Neutrophil (primary cell): ENCODE data around the gene SIAH3.

ENCODE experiments used
- H3K27ac ChIP-seq: fragments of 200-600 bp; sonication (generic); 2 replicates; pipeline ENCODE4 v1.5.1; 2016; ENCODE audit warnings: mild to moderate bottlenecking, moderate library complexity
- H3K27me3 ChIP-seq: fragments of 200-600 bp; sonication (generic); 2 replicates; pipeline ENCODE4 v1.6.0; 2016; ENCODE audit warnings: mild to moderate bottlenecking
- H3K36me3 ChIP-seq: fragments of 200-600 bp; sonication (generic); 2 replicates; pipeline ENCODE4 v1.5.1; 2017
- H3K4me1 ChIP-seq, 2 experiments: fragments of 200-600 bp in 1 of 2; sonication (generic) in 1 of 2; 1 replicate in 1 of 2; 2 replicates in 1 of 2; pipeline versions ENCODE4 v1.5.1 to v1.6.1; 2013 to 2016; ENCODE audit warnings: low read depth in 1 of 2, low read length in 1 of 2, mild to moderate bottlenecking in 1 of 2, moderate library complexity in 1 of 2; ENCODE audit not compliant: control insufficient read depth in 1 of 2, insufficient read depth in 1 of 2
- H3K4me3 ChIP-seq, 2 experiments: fragments of 200-600 bp in 1 of 2; sonication (generic) in 1 of 2; 1 replicate in 1 of 2; 2 replicates in 1 of 2; pipeline ENCODE4 v1.5.1; 2013 to 2016; ENCODE audit warnings: low read depth in 1 of 2, low read length in 1 of 2, mild to moderate bottlenecking in 1 of 2, moderate library complexity in 1 of 2
- H3K9me3 ChIP-seq: fragments of 200-600 bp; sonication (generic); 2 replicates; pipeline ENCODE4 v1.5.1; 2016
- TF ChIP-seq, protein P1 (sequence below): fragments of 200-600 bp; sonication (generic); IDR thresholded peaks from 2 replicates; pipeline ENCODE4 v1.5.1; 2016; ENCODE audit warnings: antibody characterized with exemption

SIAH3 gene, protein sequence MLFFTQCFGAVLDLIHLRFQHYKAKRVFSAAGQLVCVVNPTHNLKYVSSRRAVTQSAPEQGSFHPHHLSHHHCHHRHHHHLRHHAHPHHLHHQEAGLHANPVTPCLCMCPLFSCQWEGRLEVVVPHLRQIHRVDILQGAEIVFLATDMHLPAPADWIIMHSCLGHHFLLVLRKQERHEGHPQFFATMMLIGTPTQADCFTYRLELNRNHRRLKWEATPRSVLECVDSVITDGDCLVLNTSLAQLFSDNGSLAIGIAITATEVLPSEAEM

DNA sequence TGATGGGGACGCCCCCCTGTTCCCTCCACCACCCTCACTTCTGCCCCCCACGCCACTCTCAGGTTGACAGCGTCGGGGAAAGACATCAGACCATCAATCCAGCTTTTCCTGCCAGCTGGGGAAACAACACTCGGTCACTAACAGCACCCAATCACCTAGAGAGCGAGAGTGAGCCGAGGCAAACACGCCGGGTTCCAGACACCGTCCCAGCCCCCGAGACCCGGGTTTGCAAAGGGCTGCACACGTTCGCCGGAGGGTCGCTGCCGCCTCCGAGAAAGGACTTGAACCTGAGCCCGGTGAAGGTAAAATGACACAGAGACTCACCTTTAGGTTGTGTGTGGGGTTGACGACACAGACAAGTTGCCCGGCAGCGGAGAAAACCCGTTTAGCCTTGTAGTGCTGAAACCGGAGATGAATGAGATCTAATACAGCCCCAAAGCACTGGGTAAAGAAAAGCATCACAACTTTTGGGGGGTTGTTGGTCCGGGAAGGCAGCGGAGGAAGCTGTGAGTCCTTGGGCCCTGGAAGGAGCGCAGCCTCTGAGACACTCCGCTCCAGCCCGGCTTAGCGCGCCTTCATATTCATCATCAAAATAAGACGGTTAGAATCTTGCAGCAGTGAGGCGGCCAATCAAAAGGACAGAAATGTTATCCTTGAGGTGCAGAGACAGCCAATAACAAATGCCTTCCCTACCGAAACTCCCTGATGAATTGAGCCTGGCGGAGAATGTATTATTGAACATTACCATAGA is at the start of gene SIAH3:
Gene SIAH3, minus strand, starts transcription at position 583 of the 751 bp plus-strand sequence. Its CDS starts 124 bp downstream, at position 459.
- H3K4me3 ChIP-seq = no peak within 1 kb of the TSS
- TF ChIP-seq, protein P1, sequence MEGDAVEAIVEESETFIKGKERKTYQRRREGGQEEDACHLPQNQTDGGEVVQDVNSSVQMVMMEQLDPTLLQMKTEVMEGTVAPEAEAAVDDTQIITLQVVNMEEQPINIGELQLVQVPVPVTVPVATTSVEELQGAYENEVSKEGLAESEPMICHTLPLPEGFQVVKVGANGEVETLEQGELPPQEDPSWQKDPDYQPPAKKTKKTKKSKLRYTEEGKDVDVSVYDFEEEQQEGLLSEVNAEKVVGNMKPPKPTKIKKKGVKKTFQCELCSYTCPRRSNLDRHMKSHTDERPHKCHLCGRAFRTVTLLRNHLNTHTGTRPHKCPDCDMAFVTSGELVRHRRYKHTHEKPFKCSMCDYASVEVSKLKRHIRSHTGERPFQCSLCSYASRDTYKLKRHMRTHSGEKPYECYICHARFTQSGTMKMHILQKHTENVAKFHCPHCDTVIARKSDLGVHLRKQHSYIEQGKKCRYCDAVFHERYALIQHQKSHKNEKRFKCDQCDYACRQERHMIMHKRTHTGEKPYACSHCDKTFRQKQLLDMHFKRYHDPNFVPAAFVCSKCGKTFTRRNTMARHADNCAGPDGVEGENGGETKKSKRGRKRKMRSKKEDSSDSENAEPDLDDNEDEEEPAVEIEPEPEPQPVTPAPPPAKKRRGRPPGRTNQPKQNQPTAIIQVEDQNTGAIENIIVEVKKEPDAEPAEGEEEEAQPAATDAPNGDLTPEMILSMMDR = no peak
- peaks cover 74% of the 10 kb centered on the region for H3K27me3 ChIP-seq
- no peak within 1 kb of the TSS for H3K27ac ChIP-seq
- H3K9me3 ChIP-seq = no peaks in the 10 kb centered on the region
- H3K36me3 ChIP-seq = no peaks in the 10 kb centered on the region
- peaks cover 18 to 25% of the 10 kb centered on the region in 2 experiments for H3K4me1 ChIP-seq

DNA sequence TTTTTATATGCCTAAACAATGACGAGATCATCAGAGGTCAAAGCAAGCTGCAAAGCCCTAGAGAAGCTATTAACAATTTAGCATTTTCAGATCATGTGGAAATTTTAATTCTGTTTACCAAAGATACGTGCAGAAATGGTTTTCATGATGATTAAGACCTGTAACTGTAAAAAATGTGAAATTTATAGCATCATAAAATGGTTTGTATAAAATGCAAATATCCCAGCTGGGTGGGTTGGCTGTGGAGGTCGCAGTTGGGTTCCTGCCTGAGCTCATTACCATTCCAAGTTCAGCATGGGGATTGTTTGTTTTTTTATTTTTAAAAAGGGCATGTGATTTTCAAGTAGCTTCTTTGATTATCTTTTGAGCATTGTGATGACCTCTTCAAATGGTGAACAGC is 47.9 kb upstream of the SIAH3 start:
- Histone ChIP-seq H3K4me1 (no peaks in the 10 kb centered on the region), H3K36me3 (no peaks in the 10 kb centered on the region), H3K27ac (no peak overlapping the region), H3K27me3 (no peaks in the 10 kb centered on the region), H3K4me3 (no peak overlapping the region), H3K9me3 (no peaks in the 10 kb centered on the region)
- TF ChIP-seq, protein P1 = no peak

DNA sequence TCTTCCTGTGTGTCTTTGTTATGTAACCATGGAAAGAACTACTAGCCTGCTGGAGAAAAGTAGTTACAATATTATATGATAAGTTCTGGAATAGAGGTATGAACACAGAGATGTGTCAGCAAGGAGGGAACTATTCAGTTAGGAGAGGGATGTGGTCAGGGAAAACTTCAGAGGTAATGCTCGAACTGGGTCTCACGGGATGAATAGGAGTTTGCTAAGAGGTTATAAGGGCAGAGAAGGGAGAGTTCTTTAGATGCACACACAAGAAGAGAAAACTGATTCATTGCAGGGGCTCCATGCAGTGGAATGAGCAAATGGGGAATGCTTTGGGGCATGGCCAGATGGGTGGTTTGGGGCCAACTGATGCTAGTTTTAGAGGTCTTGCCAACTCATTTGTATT is 46.0 kb upstream of the SIAH3 start:
- no peaks in the 10 kb centered on the region for H3K4me1 ChIP-seq
- TF ChIP-seq, protein P1 = no peak
- H3K27ac ChIP-seq = no peak overlapping the region
- H3K4me3 ChIP-seq = no peak overlapping the region
- H3K9me3 ChIP-seq = no peaks in the 10 kb centered on the region
- H3K27me3 ChIP-seq = no peaks in the 10 kb centered on the region
- H3K36me3 ChIP-seq = no peaks in the 10 kb centered on the region

DNA sequence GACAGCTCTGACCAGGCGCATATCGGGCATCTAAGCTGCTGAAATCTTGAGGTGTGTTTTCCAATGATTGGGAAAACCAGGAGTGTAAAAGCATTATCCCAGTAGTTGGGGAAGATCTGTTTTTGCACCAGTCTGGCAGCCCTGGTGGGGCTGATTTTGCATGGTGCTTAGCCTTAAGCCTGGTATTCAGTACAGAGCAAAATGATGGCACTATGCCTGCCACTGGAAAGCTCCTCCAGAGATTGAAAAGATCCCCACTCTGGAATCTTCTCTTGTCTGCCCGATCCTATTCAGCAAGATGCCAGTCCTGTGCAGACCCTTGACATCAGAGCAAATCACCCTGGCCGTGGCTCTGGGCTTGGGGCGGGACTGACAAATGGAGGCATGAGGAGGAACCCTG is 44.7 kb upstream of the SIAH3 start:
- no peaks in the 10 kb centered on the region for H3K4me1 ChIP-seq

DNA sequence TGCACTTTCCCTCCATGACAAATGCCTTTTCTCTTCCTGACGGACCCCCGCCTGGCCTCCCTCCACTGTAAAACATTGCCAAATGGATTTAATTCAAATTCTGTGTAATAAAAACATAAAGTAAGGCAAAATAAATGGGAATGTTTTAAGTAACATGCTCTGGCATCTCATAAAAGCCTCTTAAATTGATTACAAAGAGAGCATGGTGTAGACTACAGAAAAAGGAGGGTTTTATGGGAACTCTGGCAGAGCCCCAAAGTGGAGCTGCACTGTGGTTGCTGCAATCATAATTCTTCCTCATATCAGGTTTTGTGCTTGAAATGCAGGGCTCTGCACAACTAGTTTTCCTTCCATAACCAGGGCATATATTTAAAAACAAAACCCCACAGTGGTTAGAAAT is 44.3 kb upstream of the SIAH3 start:
- Histone ChIP-seq H3K4me3 (no peak overlapping the region), H3K27me3 (no peaks in the 10 kb centered on the region), H3K36me3 (no peaks in the 10 kb centered on the region), H3K4me1 (no peaks in the 10 kb centered on the region), H3K9me3 (no peaks in the 10 kb centered on the region), H3K27ac (no peak overlapping the region)
- TF ChIP-seq, protein P1 = no peak

More for the DNA sequence above, 44.7 kb upstream of the SIAH3 start:
- TF ChIP-seq, protein P1 = no peak
- Histone ChIP-seq H3K36me3 (no peaks in the 10 kb centered on the region), H3K4me3 (no peak overlapping the region), H3K27ac (no peak overlapping the region), H3K27me3 (no peaks in the 10 kb centered on the region), H3K9me3 (no peaks in the 10 kb centered on the region)
